ENCODE measurements around the gene CDC42BPG. TPM values are rescaled to one million over a fixed set of nuclear protein-coding genes. Genes with fewer than 3 reads are reported as not detected.

The CDC42BPG gene
- total RNA-seq, 1 experiment from 2014 or later: 30.1 TPM

DNA sequence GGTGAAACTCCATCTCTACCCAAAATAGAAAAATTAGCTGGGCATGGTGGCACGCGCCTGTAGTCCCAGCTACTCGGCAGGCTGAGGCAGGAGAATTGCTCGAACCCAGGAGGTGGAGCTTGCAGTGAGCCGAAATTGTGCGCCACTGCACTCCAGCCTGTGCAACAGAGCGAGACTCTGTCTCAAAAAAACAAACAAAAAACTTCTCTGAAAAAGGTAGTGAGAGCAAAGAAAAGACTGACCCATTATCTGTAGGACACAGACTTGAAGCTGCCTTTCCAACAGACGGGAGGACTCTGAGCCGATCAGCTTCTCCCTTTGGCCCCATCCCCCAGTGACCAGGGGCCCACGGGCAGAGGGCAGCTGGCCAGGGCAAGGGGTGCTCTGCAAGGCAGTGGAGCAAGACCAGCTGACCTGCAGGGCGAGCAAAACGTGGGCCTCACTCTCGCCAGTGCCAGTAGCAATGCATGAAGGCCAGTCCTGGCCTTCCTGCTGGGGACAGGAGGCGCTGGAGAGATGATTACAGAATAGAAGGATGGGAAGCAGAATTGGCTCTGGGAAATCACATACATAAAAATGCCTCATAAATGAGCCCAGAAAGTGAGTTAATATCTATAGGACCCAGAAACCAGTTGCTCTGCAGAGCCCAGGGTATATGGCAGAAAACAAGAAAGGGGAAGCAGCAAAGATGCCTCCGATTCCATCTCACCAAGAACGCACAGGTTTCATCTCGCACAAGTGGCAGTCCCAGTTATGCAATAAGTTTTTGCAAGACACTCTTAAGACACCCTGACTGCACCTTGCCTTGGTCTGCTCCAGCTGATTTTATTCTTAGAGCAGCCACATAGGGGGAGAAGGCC, 31.1 kb upstream of the CDC42BPG start:
- H4K20me1 ChIP-seq (ENCODE audit: insufficient read depth): no peaks in the 10 kb centered on the region
- peak overlapping the region; percentile 97 for H3K4me2 ChIP-seq (ENCODE audit: low read length)
- no peaks in the 10 kb centered on the region for H3K9me2 ChIP-seq (ENCODE audit: insufficient read depth)
- no TSS peak for BruUV-seq (replicated peaks)
- DNase-seq (ENCODE audit: low read depth, low spot score) (no peak), ATAC-seq (no peak)
- H3K27me3 ChIP-seq (ENCODE audit: insufficient read depth, low read length): no peaks in the 10 kb centered on the region
- intact Hi-C loops (cut with micrococcal nuclease): no loop called here
- H2AFZ ChIP-seq (ENCODE audit: low read depth, low read length, poor library complexity, severe bottlenecking): no peak overlapping the region
- no peak overlapping the region for H3K9ac ChIP-seq (ENCODE audit: low read length)
- POLR2A ChIA-PET: interaction anchor here (1.7 to 5.5 kb wide), 4 partner anchors 11 to 29 kb away, joined by 6 to 56 read pairs (median 24); partner anchors contain the start of gene CDC42BPG
- peaks cover 19 to 44% of the 10 kb centered on the region in 2 experiments for H3K36me3 ChIP-seq (ENCODE audit: control insufficient read depth in 1 of 2, insufficient read depth in 2 of 2, low read length in 2 of 2)
- H3K4me1 ChIP-seq (ENCODE audit: control insufficient read depth in 1 of 2, insufficient read depth in 2 of 2, low read length in 2 of 2): peaks cover 22 to 47% of the 10 kb centered on the region in 2 experiments
- TF ChIP-seq YY1 (IDR thresholded peaks at IDR 0.05; ENCODE audit: extremely low read depth, insufficient replicate concordance, low read depth, low read length): no peak
- TF ChIP-seq ZNF274 (IDR thresholded peaks at IDR 0.05; ENCODE audit: low read depth, low read length): no peak
- TF ChIP-seq EGR1 (IDR thresholded peaks at IDR 0.05; ENCODE audit: low read depth): no peak
- TF ChIP-seq ZBTB33 (IDR thresholded peaks at IDR 0.05; ENCODE audit: extremely low read depth, insufficient replicate concordance, low read length): no peak
- no peak for TF ChIP-seq EZH2 (IDR thresholded peaks at IDR 0.05)
- no peak for TF ChIP-seq EZH2phosphoT487 (IDR thresholded peaks at IDR 0.05; ENCODE audit: borderline replicate concordance)
- TF ChIP-seq, protein P1, sequence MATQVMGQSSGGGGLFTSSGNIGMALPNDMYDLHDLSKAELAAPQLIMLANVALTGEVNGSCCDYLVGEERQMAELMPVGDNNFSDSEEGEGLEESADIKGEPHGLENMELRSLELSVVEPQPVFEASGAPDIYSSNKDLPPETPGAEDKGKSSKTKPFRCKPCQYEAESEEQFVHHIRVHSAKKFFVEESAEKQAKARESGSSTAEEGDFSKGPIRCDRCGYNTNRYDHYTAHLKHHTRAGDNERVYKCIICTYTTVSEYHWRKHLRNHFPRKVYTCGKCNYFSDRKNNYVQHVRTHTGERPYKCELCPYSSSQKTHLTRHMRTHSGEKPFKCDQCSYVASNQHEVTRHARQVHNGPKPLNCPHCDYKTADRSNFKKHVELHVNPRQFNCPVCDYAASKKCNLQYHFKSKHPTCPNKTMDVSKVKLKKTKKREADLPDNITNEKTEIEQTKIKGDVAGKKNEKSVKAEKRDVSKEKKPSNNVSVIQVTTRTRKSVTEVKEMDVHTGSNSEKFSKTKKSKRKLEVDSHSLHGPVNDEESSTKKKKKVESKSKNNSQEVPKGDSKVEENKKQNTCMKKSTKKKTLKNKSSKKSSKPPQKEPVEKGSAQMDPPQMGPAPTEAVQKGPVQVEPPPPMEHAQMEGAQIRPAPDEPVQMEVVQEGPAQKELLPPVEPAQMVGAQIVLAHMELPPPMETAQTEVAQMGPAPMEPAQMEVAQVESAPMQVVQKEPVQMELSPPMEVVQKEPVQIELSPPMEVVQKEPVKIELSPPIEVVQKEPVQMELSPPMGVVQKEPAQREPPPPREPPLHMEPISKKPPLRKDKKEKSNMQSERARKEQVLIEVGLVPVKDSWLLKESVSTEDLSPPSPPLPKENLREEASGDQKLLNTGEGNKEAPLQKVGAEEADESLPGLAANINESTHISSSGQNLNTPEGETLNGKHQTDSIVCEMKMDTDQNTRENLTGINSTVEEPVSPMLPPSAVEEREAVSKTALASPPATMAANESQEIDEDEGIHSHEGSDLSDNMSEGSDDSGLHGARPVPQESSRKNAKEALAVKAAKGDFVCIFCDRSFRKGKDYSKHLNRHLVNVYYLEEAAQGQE (IDR thresholded peaks at IDR 0.05; ENCODE audit: low read depth): no peak
- no peak for TF ChIP-seq ELF1 (IDR thresholded peaks at IDR 0.05; ENCODE audit: borderline replicate concordance, low read depth)
- no peak for TF ChIP-seq CBX3 (IDR thresholded peaks at IDR 0.05; ENCODE audit: low read depth)
- no peak for TF ChIP-seq POLR2AphosphoS5 (IDR thresholded peaks at IDR 0.05; ENCODE audit: low read depth, low read length)
- TF ChIP-seq, protein P2, sequence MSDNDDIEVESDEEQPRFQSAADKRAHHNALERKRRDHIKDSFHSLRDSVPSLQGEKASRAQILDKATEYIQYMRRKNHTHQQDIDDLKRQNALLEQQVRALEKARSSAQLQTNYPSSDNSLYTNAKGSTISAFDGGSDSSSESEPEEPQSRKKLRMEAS (IDR thresholded peaks at IDR 0.05): no peak
- TF ChIP-seq, protein P3, sequence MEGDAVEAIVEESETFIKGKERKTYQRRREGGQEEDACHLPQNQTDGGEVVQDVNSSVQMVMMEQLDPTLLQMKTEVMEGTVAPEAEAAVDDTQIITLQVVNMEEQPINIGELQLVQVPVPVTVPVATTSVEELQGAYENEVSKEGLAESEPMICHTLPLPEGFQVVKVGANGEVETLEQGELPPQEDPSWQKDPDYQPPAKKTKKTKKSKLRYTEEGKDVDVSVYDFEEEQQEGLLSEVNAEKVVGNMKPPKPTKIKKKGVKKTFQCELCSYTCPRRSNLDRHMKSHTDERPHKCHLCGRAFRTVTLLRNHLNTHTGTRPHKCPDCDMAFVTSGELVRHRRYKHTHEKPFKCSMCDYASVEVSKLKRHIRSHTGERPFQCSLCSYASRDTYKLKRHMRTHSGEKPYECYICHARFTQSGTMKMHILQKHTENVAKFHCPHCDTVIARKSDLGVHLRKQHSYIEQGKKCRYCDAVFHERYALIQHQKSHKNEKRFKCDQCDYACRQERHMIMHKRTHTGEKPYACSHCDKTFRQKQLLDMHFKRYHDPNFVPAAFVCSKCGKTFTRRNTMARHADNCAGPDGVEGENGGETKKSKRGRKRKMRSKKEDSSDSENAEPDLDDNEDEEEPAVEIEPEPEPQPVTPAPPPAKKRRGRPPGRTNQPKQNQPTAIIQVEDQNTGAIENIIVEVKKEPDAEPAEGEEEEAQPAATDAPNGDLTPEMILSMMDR (IDR thresholded peaks at IDR 0.05 in 2 of 3, conservative IDR thresholded peaks at IDR 0.05 in 1 of 3; ENCODE audit: borderline replicate concordance in 1 of 3, insufficient read depth in 1 of 3, low read depth in 2 of 3, low read length in 2 of 3): no peak
- RAD21 ChIA-PET (ENCODE audit: low non-redundant PET in 1 of 2, low total read pairs in 2 of 2, uncharacterized antibody in 2 of 2, unreplicated experiment in 2 of 2): no interaction called here
- CTCF ChIA-PET: interaction anchor here (1.1 to 1.5 kb wide), 2 partner anchors 13 to 27 kb away, joined by 3 to 4 read pairs; no protein-coding TSS in a partner anchor
- H3K79me2 ChIP-seq (ENCODE audit: insufficient read depth, low read length): peaks cover 76% of the 10 kb centered on the region
- H3K4me3 ChIP-seq (replicated peaks in 1 of 2; ENCODE audit: low read depth in 1 of 2, low read length in 2 of 2): no peak overlapping the region
- no peaks in the 10 kb centered on the region for H3K9me3 ChIP-seq (ENCODE audit: control insufficient read depth in 1 of 2, insufficient read depth in 1 of 2, low read depth in 1 of 2, low read length in 2 of 2)
- peak overlapping the region; percentile 84 for H3K27ac ChIP-seq (ENCODE audit: low read depth, low read length)
